VCaP (cell line): ENCODE measurements around the gene SPOCK1.

Experiments used
- H3K27ac ChIP-seq: fragments of 450-650 bp; 2 replicates; pipeline ENCODE4 v1.5.1; 2017
- TF ChIP-seq, protein P1 (sequence below): fragments of 450-650 bp; conservative IDR thresholded peaks from 2 replicates; pipeline ENCODE4 v1.5.1; 2017; ENCODE audit warnings: mild to moderate bottlenecking, moderate library complexity

SPOCK1 gene

DNA sequence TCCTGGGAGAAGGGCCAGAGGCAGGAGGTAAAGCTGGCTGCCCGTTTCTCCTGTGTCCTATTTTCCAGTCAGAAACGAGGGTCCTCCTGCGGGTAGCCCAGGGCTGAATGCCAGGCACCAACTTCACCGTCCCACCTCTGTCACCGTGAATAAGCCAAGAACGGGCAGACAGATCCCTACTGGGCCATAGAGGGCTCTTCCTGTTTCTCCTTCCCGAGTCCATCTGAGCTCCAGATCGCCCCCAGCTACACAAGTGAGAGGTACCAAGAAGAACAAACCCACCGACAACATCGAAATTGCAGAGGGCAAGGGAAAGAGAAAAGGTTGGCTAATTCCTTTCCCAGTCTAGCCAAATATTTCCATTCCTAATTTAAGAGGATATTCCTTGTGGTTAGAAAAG, 93.7 kb downstream of the SPOCK1 start:
- peak overlapping the region; percentile 85 for H3K27ac ChIP-seq

GRCh38 chr5:137403869-137404268, 95.3 kb downstream of the SPOCK1 start:
- TF ChIP-seq, protein P1, sequence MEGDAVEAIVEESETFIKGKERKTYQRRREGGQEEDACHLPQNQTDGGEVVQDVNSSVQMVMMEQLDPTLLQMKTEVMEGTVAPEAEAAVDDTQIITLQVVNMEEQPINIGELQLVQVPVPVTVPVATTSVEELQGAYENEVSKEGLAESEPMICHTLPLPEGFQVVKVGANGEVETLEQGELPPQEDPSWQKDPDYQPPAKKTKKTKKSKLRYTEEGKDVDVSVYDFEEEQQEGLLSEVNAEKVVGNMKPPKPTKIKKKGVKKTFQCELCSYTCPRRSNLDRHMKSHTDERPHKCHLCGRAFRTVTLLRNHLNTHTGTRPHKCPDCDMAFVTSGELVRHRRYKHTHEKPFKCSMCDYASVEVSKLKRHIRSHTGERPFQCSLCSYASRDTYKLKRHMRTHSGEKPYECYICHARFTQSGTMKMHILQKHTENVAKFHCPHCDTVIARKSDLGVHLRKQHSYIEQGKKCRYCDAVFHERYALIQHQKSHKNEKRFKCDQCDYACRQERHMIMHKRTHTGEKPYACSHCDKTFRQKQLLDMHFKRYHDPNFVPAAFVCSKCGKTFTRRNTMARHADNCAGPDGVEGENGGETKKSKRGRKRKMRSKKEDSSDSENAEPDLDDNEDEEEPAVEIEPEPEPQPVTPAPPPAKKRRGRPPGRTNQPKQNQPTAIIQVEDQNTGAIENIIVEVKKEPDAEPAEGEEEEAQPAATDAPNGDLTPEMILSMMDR = no peak
- H3K27ac ChIP-seq = peak overlapping the region; percentile 85

More for the DNA sequence above, 93.7 kb downstream of the SPOCK1 start:
- TF ChIP-seq, protein P1 = no peak

DNA sequence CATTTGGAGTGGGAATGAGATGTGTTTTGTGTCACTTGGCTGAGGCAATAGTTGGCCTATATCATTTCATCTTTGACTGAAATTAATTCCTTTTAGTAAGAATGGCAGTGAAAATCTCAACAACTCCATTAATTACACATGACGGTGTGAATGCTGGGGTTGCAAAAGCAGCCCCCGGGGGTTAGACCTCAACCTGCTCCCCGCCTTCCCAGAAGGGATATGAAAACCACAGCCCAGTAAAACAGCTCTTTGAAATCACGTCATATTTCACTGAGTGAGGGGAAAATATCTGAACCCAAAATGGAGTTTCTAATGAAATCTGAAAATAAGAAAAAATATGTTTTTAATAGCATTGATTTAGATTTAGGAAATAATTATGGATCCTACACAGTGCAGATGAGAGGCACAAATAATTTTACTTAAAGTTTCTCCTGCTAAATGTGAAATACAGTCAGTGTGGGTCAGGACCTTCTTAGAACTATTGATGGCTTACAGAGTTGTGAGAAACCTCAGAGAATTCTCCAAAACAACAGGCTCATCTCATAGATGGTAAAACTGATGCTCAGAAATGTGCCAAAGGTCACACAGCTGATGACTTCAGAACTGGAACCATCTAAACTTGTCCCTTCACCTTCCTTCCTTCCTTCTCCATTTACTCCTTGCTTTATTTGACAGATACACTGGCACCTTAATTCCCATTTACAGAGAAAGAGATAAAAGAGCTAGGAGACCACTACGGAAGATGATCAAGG, 96.5 kb downstream of the SPOCK1 start:
- TF ChIP-seq, protein P1 = no peak
- H3K27ac ChIP-seq = peak overlapping the region; percentile 85

- TF ChIP-seq, protein P1 = no peak
- H3K27ac ChIP-seq = peak overlapping the region; percentile 85; the same call in 1 of the 2 replicates
Observed at GRCh38 chr5:137401946-137402345, 97.2 kb downstream of the SPOCK1 start.

GRCh38 chr5:137400571-137400970, 98.6 kb downstream of the SPOCK1 start:
- H3K27ac ChIP-seq = no peak overlapping the region
- TF ChIP-seq, protein P1 = no peak

- no peak overlapping the region for H3K27ac ChIP-seq
- TF ChIP-seq, protein P1 = no peak
Observed at GRCh38 chr5:137399911-137400310, 99.2 kb downstream of the SPOCK1 start.

GRCh38 chr5:137398751-137399150, 100.4 kb downstream of the SPOCK1 start:
- TF ChIP-seq, protein P1 = no peak
- no peak overlapping the region for H3K27ac ChIP-seq
